Cardiac muscle cell (in vitro differentiated cells and primary cell): ENCODE results near the gene PLA2G4D. TPM values are rescaled to one million over a fixed set of nuclear protein-coding genes. Genes with fewer than 3 reads are reported as not detected.

Experiments
- DNase-seq, 2 donors: peaks; one replicate each; pipeline versions ENCODE4 v3.0.0 to v3.0.0-alpha.2; 2010 to 2017; ENCODE audit warnings: low read depth in 1 of 2, low spot score in 1 of 2
- H3K27ac ChIP-seq: fragments of 200-600 bp; sonication (generic); 2 replicates; pipeline ENCODE4 v1.5.1; 2016
- H3K27me3 ChIP-seq: fragments of 200-600 bp; sonication (generic); 2 replicates; pipeline ENCODE4 v1.6.0; 2016; ENCODE audit warnings: control low read depth
- H3K36me3 ChIP-seq: fragments of 200-600 bp; sonication (generic); 2 replicates; pipeline ENCODE4 v1.5.1; 2016; ENCODE audit warnings: control low read depth
- H3K4me1 ChIP-seq: fragments of 200-600 bp; sonication (generic); 2 replicates; pipeline ENCODE4 v1.8.1; 2017; ENCODE audit warnings: low read depth, mild to moderate bottlenecking, mixed run types
- H3K4me3 ChIP-seq: fragments of 200-600 bp; sonication (generic); 2 replicates; pipeline ENCODE4 v1.5.1; 2016; ENCODE audit warnings: mild to moderate bottlenecking
- H3K9me3 ChIP-seq: fragments of 200-600 bp; sonication (generic); 2 replicates; pipeline ENCODE4 v1.5.1; 2017; ENCODE audit warnings: low read depth, mild to moderate bottlenecking, control low read depth
- polyA plus RNA-seq: library from polyadenylated mRNA; unstranded; fragments of >200 nt; fragmentation: Nextera tagmentation; extraction: Ambion mirVana; gene quantifications from 2 replicates; pipeline ENCODE4 v1.2.1, GENCODE V29; 2016
- total RNA-seq: library from RNA; depleted of rRNA; stranded (reverse); fragments of >200 nt; gene quantifications from 2 replicates; pipeline ENCODE4 v1.2.3, GENCODE V29; 2016
- TF ChIP-seq, protein P1 (sequence below): IDR thresholded peaks from 2 replicates; pipeline ENCODE4 v1.5.1; 2012; ENCODE audit warnings: low read depth, mild to moderate bottlenecking, low read length

Gene PLA2G4D
- total and polyA plus RNA-seq, 2 experiments from 2014 or later, result 0.03 to 0.16 TPM

DNA sequence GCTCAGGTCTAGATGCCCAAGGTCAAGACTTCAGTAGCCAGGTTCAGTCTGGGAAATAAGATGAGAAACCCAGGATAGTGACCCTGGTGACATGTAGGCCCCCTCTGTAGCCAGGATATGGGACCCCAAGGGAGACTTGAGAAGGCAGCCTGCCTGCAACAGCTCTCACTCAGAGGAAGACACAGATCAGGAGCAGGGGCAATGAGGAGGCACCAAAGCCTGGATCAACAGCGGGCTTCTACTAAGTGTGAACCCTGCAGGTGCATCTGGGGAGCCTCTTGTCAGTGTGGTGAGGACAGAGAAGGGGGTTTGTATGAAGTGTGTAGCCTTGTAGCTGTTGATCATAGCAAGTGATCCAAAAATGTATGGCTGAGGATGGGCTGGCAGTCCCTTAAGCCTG lies 36.6 kb upstream of the PLA2G4D start:
- H3K4me1 ChIP-seq, result peaks cover 7% of the 10 kb centered on the region
- no peak overlapping the region for H3K27ac ChIP-seq
- no peaks in the 10 kb centered on the region for H3K9me3 ChIP-seq
- H3K36me3 ChIP-seq, result no peaks in the 10 kb centered on the region
- no peak for DNase-seq
- TF ChIP-seq, protein P1, sequence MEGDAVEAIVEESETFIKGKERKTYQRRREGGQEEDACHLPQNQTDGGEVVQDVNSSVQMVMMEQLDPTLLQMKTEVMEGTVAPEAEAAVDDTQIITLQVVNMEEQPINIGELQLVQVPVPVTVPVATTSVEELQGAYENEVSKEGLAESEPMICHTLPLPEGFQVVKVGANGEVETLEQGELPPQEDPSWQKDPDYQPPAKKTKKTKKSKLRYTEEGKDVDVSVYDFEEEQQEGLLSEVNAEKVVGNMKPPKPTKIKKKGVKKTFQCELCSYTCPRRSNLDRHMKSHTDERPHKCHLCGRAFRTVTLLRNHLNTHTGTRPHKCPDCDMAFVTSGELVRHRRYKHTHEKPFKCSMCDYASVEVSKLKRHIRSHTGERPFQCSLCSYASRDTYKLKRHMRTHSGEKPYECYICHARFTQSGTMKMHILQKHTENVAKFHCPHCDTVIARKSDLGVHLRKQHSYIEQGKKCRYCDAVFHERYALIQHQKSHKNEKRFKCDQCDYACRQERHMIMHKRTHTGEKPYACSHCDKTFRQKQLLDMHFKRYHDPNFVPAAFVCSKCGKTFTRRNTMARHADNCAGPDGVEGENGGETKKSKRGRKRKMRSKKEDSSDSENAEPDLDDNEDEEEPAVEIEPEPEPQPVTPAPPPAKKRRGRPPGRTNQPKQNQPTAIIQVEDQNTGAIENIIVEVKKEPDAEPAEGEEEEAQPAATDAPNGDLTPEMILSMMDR, result no peak
- H3K27me3 ChIP-seq, result peaks cover 2% of the 10 kb centered on the region
- no peak overlapping the region for H3K4me3 ChIP-seq

DNA sequence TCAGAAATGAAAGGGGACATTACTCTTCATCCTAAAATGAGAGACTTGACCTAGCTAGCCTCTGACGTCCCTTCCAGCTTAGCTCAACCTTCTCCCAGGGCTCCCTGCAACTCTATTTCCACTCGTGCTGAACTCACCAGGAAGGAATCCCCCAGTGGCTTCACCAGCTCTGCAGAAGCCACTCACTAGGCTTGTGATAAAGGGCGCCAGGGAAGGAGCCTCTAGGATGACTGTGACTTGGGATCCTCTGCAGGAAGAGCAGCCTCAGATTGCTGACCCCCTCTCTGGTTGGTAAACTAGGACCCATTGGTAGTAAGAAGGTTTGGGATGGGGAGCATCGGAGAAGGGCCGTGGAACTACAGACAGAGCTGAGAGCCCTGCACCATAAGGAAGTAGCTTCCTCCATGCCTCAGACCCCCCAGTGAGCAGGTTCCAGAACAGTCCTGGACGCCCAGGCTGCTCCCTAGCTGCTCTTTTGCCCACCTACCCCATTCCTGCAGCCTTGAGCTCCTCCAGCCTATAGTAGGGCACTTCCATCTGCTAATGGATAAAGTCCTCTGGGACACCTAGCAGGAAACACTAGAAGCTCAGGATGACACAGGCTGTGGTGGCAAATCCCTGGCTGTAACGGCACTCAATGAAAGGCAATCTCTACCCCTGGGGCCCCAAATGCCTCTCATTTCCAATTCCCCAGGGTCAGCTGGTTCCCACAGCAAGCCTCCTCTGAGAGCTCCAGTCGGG lies 36.1 kb upstream of the PLA2G4D start:
- peaks cover 7% of the 10 kb centered on the region for H3K4me1 ChIP-seq
- no peak overlapping the region for H3K27ac ChIP-seq
- H3K9me3 ChIP-seq, result no peaks in the 10 kb centered on the region
- H3K36me3 ChIP-seq, result no peaks in the 10 kb centered on the region
- TF ChIP-seq, protein P1, result no peak
- peaks cover 2% of the 10 kb centered on the region for H3K27me3 ChIP-seq
- no peak for DNase-seq
- H3K4me3 ChIP-seq, result no peak overlapping the region

GRCh38 chr15:42129364-42129763 lies 35.0 kb upstream of the PLA2G4D start:
- Histone ChIP-seq H3K27ac (no peak overlapping the region), H3K4me1 (peaks cover 7% of the 10 kb centered on the region), H3K27me3 (peaks cover 2% of the 10 kb centered on the region), H3K4me3 (no peak overlapping the region), H3K36me3 (no peaks in the 10 kb centered on the region), H3K9me3 (no peaks in the 10 kb centered on the region)
- TF ChIP-seq, protein P1, result no peak
- no peak for DNase-seq

- no peak overlapping the region for H3K27ac ChIP-seq
- peaks cover 7% of the 10 kb centered on the region for H3K4me1 ChIP-seq
- DNase-seq, result no peak
- no peaks in the 10 kb centered on the region for H3K36me3 ChIP-seq
- H3K4me3 ChIP-seq, result no peak overlapping the region
- peaks cover 2% of the 10 kb centered on the region for H3K27me3 ChIP-seq
- TF ChIP-seq, protein P1, result no peak
- H3K9me3 ChIP-seq, result no peaks in the 10 kb centered on the region
These were observed 34.1 kb upstream of the PLA2G4D start for GRCh38 chr15:42128476-42128875.

DNA sequence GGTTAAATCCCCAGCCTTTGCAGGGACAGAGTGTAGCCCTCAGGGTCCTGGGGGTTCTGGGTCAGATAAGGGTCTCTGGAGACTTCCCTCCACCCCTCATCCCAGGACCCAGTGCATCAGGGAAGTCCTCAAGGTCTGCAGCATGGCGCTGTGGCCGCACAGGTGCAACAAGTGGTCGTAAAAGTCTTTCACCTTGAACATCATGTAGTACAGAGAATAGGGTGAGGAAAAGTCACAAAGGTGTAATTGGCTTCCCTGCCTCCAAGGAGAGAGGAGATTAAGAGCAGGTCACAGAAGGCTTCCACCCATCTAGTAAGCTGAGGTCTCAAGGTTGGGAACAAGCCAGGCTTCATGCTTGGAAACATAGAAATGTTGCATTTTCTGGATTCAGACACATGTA lies 29.2 kb upstream of the PLA2G4D start:
- H3K27me3 ChIP-seq, result no peaks in the 10 kb centered on the region
- H3K36me3 ChIP-seq, result no peaks in the 10 kb centered on the region
- no peak overlapping the region for H3K4me3 ChIP-seq
- H3K4me1 ChIP-seq, result peaks cover 9% of the 10 kb centered on the region
- H3K27ac ChIP-seq, result no peak overlapping the region
- no peak for DNase-seq
- H3K9me3 ChIP-seq, result no peaks in the 10 kb centered on the region
- TF ChIP-seq, protein P1, result no peak
